CD4-positive, alpha-beta T cell (primary cell): ENCODE results near the gene JARID2. TPM values are rescaled to one million over a fixed set of nuclear protein-coding genes. Genes with fewer than 3 reads are reported as not detected.

Experiments used
- ATAC-seq: fragments of 200-7000 bp; cut with Tn5 transposase; one replicate; pipeline ENCODE4 v1.10.0; 2022; ENCODE audit warnings: mild to moderate bottlenecking; ENCODE audit not compliant: poor library complexity
- CTCF ChIA-PET: fragments of 350-600 bp; sonication (Branson Sonifier 250); formaldehyde crosslinking; loops from one replicate; lab custom pipeline; 2021; ENCODE audit warnings: antibody characterized with exemption, inconsistent platforms; lab: Charles Lee
- POLR2A ChIA-PET: fragments of 350-600 bp; sonication (Branson Sonifier 250); formaldehyde crosslinking; loops from one replicate; lab custom pipeline; 2021; ENCODE audit warnings: antibody characterized with exemption, inconsistent platforms; lab: Charles Lee
- DNase-seq, 14 experiments: peaks; one replicate each; pipeline ENCODE4 v3.0.0-alpha.2; 2013 to 2020; ENCODE audit warnings: mixed read lengths in 2 of 14
- H3K27ac ChIP-seq, 2 donors: one replicate each; pipeline versions ENCODE4 v1.5.1 to v1.7.0; 2013; ENCODE audit warnings: low read length in 2 of 2, low read depth in 1 of 2, mild to moderate bottlenecking in 1 of 2
- H3K27me3 ChIP-seq, 2 experiments: 1 replicate in 1 of 2; 2 replicates in 1 of 2; pipeline versions ENCODE4 v1.6.1 to v1.7.0; 2013; ENCODE audit warnings: low read length in 2 of 2, control low read depth in 1 of 2, mild to moderate bottlenecking in 1 of 2, moderate library complexity in 1 of 2; ENCODE audit not compliant: insufficient read depth in 2 of 2, control insufficient read depth in 1 of 2
- H3K36me3 ChIP-seq: one replicate; pipeline ENCODE4 v1.6.1; 2013; ENCODE audit warnings: low read length, control low read depth; ENCODE audit not compliant: insufficient read depth
- H3K4me1 ChIP-seq: one replicate; pipeline ENCODE4 v1.6.1; 2013; ENCODE audit warnings: low read length, control low read depth; ENCODE audit not compliant: insufficient read depth
- H3K4me3 ChIP-seq: one replicate; pipeline ENCODE4 v1.5.1; 2013; ENCODE audit warnings: mild to moderate bottlenecking, low read length, moderate library complexity
- H3K9me3 ChIP-seq, 2 experiments: 1 replicate in 1 of 2; 2 replicates in 1 of 2; pipeline versions ENCODE4 v1.6.1 to v1.7.0; 2013; ENCODE audit warnings: low read length in 2 of 2, mild to moderate bottlenecking in 2 of 2, control low read depth in 1 of 2, moderate library complexity in 1 of 2; ENCODE audit not compliant: control insufficient read depth in 1 of 2, insufficient read depth in 1 of 2
- H3K27ac Mint-ChIP-seq: one replicate; pipeline ENCODE4 v1.8.0; 2020; ENCODE audit warnings: mixed read lengths
- H3K27me3 Mint-ChIP-seq: one replicate; pipeline ENCODE4 v1.8.0; 2021; ENCODE audit warnings: mixed read lengths
- H3K36me3 Mint-ChIP-seq: one replicate; pipeline ENCODE4 v1.8.0; 2021; ENCODE audit warnings: low read depth, mixed read lengths
- H3K4me1 Mint-ChIP-seq: one replicate; pipeline ENCODE4 v1.8.0; 2021; ENCODE audit warnings: low read depth, mixed read lengths
- H3K4me3 Mint-ChIP-seq: one replicate; pipeline ENCODE4 v1.8.0; 2020; ENCODE audit warnings: mild to moderate bottlenecking, mixed read lengths
- H3K9me3 Mint-ChIP-seq: one replicate; pipeline ENCODE4 v1.8.0; 2020; ENCODE audit warnings: mixed read lengths
- intact Hi-C, 2 experiments: fragments of 100-400 bp; cut with DNase I in 1 of 2; cut with micrococcal nuclease in 1 of 2; formaldehyde crosslinking; loops; one replicate each; pipeline versions ENCODE4 v1.15.1 to v1.9.0; 2023 to 2025; cut with DNase I, micrococcal nuclease
- total RNA-seq, 174 experiments: library from RNA in 2 of 174; stranded (reverse) in 2 of 174; gene quantifications; one replicate each; pipeline ENCODE4 v1.2.3 and lab custom pipeline; 2021 to 2026
- TF ChIP-seq, protein P1 (sequence below): fragments of 200-600 bp; IDR thresholded peaks from one replicate; pipeline ENCODE4 v1.8.0; 2022; ENCODE audit warnings: antibody characterized with exemption, mild to moderate bottlenecking

The JARID2 gene
- total RNA-seq, 2 experiments from 2014 or later: 32.0 to 33.0 TPM

DNA sequence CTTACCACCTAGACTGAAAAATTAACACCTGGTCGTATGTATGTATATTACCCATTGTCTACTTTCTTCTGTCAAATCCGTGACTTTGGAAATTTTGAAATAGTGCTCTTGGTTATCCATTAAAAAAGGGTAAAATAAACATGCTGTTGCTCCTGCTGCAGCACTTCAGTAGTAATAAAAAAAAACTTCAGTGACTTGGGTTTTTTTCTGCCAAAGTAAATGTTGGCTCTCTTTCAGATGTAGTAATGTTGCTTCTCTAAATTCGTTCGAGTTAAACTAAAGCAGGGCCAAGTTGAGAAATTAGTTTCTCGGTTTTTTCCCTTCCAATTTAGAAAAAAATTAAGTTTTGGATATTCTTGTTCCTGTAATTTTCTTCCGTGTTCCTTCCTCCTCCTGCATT, 34.2 kb downstream of the JARID2 start:
- H3K4me3 Mint-ChIP-seq: no peak overlapping the region
- DNase-seq (no peak), ATAC-seq (no peak)
- Histone ChIP-seq H3K9me3 (no peaks in the 10 kb centered on the region), H3K4me3 (no peak overlapping the region), H3K27ac (no peak overlapping the region), H3K36me3 (no peaks in the 10 kb centered on the region), H3K27me3 (no peaks in the 10 kb centered on the region), H3K4me1 (peaks cover 33% of the 10 kb centered on the region)
- ChIA-PET CTCF (no interaction called here), POLR2A (no interaction called here)
- no peaks in the 10 kb centered on the region for H3K27me3 Mint-ChIP-seq
- peaks cover 87% of the 10 kb centered on the region for H3K4me1 Mint-ChIP-seq
- TF ChIP-seq, protein P1, sequence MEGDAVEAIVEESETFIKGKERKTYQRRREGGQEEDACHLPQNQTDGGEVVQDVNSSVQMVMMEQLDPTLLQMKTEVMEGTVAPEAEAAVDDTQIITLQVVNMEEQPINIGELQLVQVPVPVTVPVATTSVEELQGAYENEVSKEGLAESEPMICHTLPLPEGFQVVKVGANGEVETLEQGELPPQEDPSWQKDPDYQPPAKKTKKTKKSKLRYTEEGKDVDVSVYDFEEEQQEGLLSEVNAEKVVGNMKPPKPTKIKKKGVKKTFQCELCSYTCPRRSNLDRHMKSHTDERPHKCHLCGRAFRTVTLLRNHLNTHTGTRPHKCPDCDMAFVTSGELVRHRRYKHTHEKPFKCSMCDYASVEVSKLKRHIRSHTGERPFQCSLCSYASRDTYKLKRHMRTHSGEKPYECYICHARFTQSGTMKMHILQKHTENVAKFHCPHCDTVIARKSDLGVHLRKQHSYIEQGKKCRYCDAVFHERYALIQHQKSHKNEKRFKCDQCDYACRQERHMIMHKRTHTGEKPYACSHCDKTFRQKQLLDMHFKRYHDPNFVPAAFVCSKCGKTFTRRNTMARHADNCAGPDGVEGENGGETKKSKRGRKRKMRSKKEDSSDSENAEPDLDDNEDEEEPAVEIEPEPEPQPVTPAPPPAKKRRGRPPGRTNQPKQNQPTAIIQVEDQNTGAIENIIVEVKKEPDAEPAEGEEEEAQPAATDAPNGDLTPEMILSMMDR: no peak
- H3K36me3 Mint-ChIP-seq: no peaks in the 10 kb centered on the region
- intact Hi-C loops: no loop called here
- no peak overlapping the region for H3K27ac Mint-ChIP-seq
- H3K9me3 Mint-ChIP-seq: no peaks in the 10 kb centered on the region

DNA sequence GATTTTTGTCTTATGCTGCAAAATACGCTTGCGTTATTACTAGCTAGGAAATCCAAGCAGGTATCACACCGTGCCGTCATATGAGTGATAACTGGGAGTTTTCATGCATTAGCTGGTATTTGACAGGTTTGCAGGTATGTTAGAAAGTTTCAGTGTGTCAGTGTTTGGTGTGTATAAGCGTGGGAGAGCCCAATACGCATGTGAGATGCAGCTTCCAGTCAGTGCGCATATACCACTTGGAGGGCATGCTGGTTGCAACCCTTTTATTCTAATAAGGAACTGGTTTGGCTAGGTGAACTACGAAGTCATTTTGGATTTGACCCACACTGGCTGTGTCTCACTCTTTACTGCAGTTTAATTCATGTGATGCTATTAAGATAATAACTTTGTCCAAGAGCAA, 35.1 kb downstream of the JARID2 start:
- ATAC-seq (no peak), DNase-seq (no peak)
- Histone ChIP-seq H3K9me3 (no peaks in the 10 kb centered on the region), H3K4me1 (peaks cover 33% of the 10 kb centered on the region), H3K27me3 (no peaks in the 10 kb centered on the region), H3K4me3 (no peak overlapping the region), H3K36me3 (no peaks in the 10 kb centered on the region), H3K27ac (no peak overlapping the region)
- CTCF ChIA-PET: interaction anchor here (0.7 kb wide), 1 partner anchor 69 kb away, joined by 3 read pairs; no protein-coding TSS in a partner anchor
- intact Hi-C loops: no loop called here
- Mint-ChIP-seq H3K4me1 (peaks cover 85% of the 10 kb centered on the region), H3K27ac (no peak overlapping the region), H3K27me3 (no peaks in the 10 kb centered on the region), H3K36me3 (peaks cover 3% of the 10 kb centered on the region), H3K9me3 (no peaks in the 10 kb centered on the region), H3K4me3 (no peak overlapping the region)
- TF ChIP-seq, protein P1: no peak
- POLR2A ChIA-PET: interaction anchor here (1.2 kb wide), 1 partner anchor 32 kb away, joined by 6 read pairs; no protein-coding TSS in a partner anchor

- ATAC-seq (no peak), DNase-seq (no peak)
- intact Hi-C loops: no loop called here
- H3K27ac ChIP-seq: no peak overlapping the region
- Mint-ChIP-seq H3K36me3 (peaks cover 4% of the 10 kb centered on the region), H3K27ac (peak overlapping the region; percentile 12), H3K4me3 (no peak overlapping the region), H3K9me3 (no peaks in the 10 kb centered on the region), H3K4me1 (peaks cover 73% of the 10 kb centered on the region), H3K27me3 (no peaks in the 10 kb centered on the region)
- TF ChIP-seq, protein P1: no peak
- ChIA-PET POLR2A (interaction anchor here (1.0 kb wide), 1 partner anchor 33 kb away, joined by 3 read pairs; no protein-coding TSS in a partner anchor), CTCF (interaction anchor here (0.7 kb wide), 1 partner anchor 830 kb away, joined by 3 read pairs; no protein-coding TSS in a partner anchor)
- H3K4me1 ChIP-seq: peaks cover 27% of the 10 kb centered on the region
- H3K36me3 ChIP-seq: no peaks in the 10 kb centered on the region
- H3K9me3 ChIP-seq: no peaks in the 10 kb centered on the region
- H3K27me3 ChIP-seq: no peaks in the 10 kb centered on the region
- no peak overlapping the region for H3K4me3 ChIP-seq
These were observed 36.5 kb downstream of the JARID2 start for GRCh38 chr6:15282334-15282733.
